Endothelial cell of umbilical vein (primary cell): ENCODE results near the gene INKA2. TPM values are rescaled to one million over a fixed set of nuclear protein-coding genes. Genes with fewer than 3 reads are reported as not detected.
A peak's percentile ranks its signal among the peaks of the same experiment; 100 is the strongest.

ENCODE experiments used
- BruUV-seq: library from RNA; stranded (reverse); fragments of 400-500 nt; replicated peaks from 2 replicates; lab custom pipeline; 2021; lab: Mats Ljungman, UMichigan
- CTCF ChIA-PET: fragments of 300-600, 350-600 bp; sonication (Branson Sonifier 250); formaldehyde crosslinking; loops from one replicate; lab custom pipeline; 2021; ENCODE audit warnings: antibody characterized with exemption, inconsistent platforms; lab: Charles Lee
- POLR2A ChIA-PET: fragments of 300-600, 350-600 bp; sonication (Branson Sonifier 250); formaldehyde crosslinking; loops from one replicate; lab custom pipeline; 2021; ENCODE audit warnings: antibody characterized with exemption, inconsistent platforms; lab: Charles Lee
- DNase-seq: peaks from one replicate; pipeline ENCODE4 v3.0.0-alpha.2; 2011; ENCODE audit warnings: low read depth, low spot score
- FAIRE-seq: peaks from 2 replicates; lab custom pipeline; 2011; peaks lifted over from hg19 to GRCh38; lab: Jason Lieb, UNC
- H2AFZ ChIP-seq: 2 replicates; pipeline ENCODE4 v1.6.0; 2012; ENCODE audit warnings: low read depth, low read length, control low read depth, inconsistent platforms
- H3K27ac ChIP-seq: 2 replicates; pipeline ENCODE4 v1.5.1; 2011; ENCODE audit warnings: low read depth, mild to moderate bottlenecking, control low read depth, low read length, moderate library complexity; ENCODE audit not compliant: insufficient read depth
- H3K27me3 ChIP-seq, 2 experiments: 2 replicates each; pipeline versions ENCODE4 v1.6.0 to v1.6.1; 2011; ENCODE audit warnings: low read length in 2 of 2, mixed read lengths in 1 of 2; ENCODE audit not compliant: control insufficient read depth in 2 of 2, insufficient read depth in 2 of 2
- H3K36me3 ChIP-seq, 2 experiments: 2 replicates in 1 of 2; 3 replicates in 1 of 2; pipeline ENCODE4 v1.5.1; 2011; ENCODE audit warnings: low read length in 2 of 2, mild to moderate bottlenecking in 1 of 2, moderate library complexity in 1 of 2; ENCODE audit not compliant: control insufficient read depth in 2 of 2, insufficient read depth in 2 of 2; ENCODE audit errors: extremely low read depth in 1 of 2
- H3K4me1 ChIP-seq: 3 replicates; pipeline ENCODE4 v1.5.1; 2011; ENCODE audit warnings: mild to moderate bottlenecking, low read length; ENCODE audit not compliant: control insufficient read depth, insufficient read depth; ENCODE audit errors: extremely low read depth
- H3K4me2 ChIP-seq: 2 replicates; pipeline ENCODE4 v1.6.1; 2011; ENCODE audit warnings: low read length, control low read depth, mixed read lengths; ENCODE audit not compliant: insufficient read depth
- H3K4me3 ChIP-seq, 3 experiments: fragments of 200-600 bp in 1 of 3; sonication (generic), shearing (Covaris generic) in 1 of 3; replicated peaks in 1 of 3; 2 replicates each; pipeline ENCODE4 v1.5.1; 2011 to 2016; ENCODE audit warnings: control low read depth in 3 of 3, low read length in 3 of 3, mild to moderate bottlenecking in 2 of 3, inconsistent platforms in 1 of 3, low read depth in 1 of 3, moderate library complexity in 1 of 3; ENCODE audit not compliant: insufficient read depth in 1 of 3
- H3K79me2 ChIP-seq: 2 replicates; pipeline ENCODE4 v1.6.0; 2012; ENCODE audit warnings: low read length, inconsistent platforms; ENCODE audit not compliant: control insufficient read depth, insufficient read depth
- H3K9ac ChIP-seq: replicated peaks from 2 replicates; pipeline ENCODE3; 2011; ENCODE audit warnings: low read length, control low read depth; ENCODE audit not compliant: insufficient read depth; ENCODE audit errors: extremely low read depth
- H3K9me1 ChIP-seq: replicated peaks from 3 replicates; pipeline ENCODE4 v1.6.0; 2011; ENCODE audit warnings: mild to moderate bottlenecking, low read length; ENCODE audit not compliant: control insufficient read depth, insufficient read depth; ENCODE audit errors: extremely low read depth
- H3K9me3 ChIP-seq: replicated peaks from 2 replicates; pipeline ENCODE4 v1.5.1; 2012; ENCODE audit warnings: low read length, inconsistent platforms; ENCODE audit not compliant: control insufficient read depth, insufficient read depth
- H4K20me1 ChIP-seq: replicated peaks from 2 replicates; pipeline ENCODE3; 2011; ENCODE audit warnings: mild to moderate bottlenecking, low read length; ENCODE audit not compliant: control insufficient read depth, insufficient read depth; ENCODE audit errors: extremely low read depth
- GATA2 ChIP-seq: IDR thresholded peaks from 2 replicates; pipeline ENCODE4 v1.7.0; 2011; ENCODE audit warnings: low read depth, mild to moderate bottlenecking, moderate library complexity, mixed read lengths, low read length; ENCODE audit not compliant: insufficient read length, insufficient read depth
- JUN ChIP-seq: IDR thresholded peaks from 2 replicates; pipeline ENCODE4 v1.6.1; 2011; ENCODE audit warnings: borderline replicate concordance, low read depth; ENCODE audit not compliant: insufficient read length, insufficient read depth
- POLR2A ChIP-seq: IDR thresholded peaks from 2 replicates; pipeline ENCODE4 v1.6.1; 2012; ENCODE audit warnings: low read depth, mild to moderate bottlenecking, control low read depth, low read length
- dilution Hi-C: fragments of 300-500 bp; cut with MboI; formaldehyde crosslinking; loops from one replicate; pipeline ENCODE4 v1.15.0; 2019; ENCODE audit warnings: low sequenced_read_pairs; ENCODE audit not compliant: extremely low pct_ligation_motif_present
- intact Hi-C: fragments of 100-400 bp; cut with micrococcal nuclease; formaldehyde crosslinking; loops from one replicate; pipeline ENCODE4 v1.10.0; 2022
- polyA plus RNA-seq, 4 experiments: library from polyadenylated mRNA; depleted of rRNA in 3 of 4; stranded (reverse) in 3 of 4; unstranded in 1 of 4; fragments of >200 nt; gene quantifications; 2 replicates each; pipeline versions ENCODE4 v1.2.1 to v1.2.3, GENCODE V29; 2011 to 2012; ENCODE audit warnings: missing spikeins in 1 of 4
- total RNA-seq: library from RNA; stranded (reverse); gene quantifications from 2 replicates; pipeline ENCODE4 v1.2.3, GENCODE V29; 2021

Gene INKA2
- total and polyA plus RNA-seq, 2 donors (not counting 3 experiments of a cell fraction or from before 2014, with no cell fraction given) = 2.4 to 7.8 TPM

- DNase-seq = no peak
- no peaks in the 10 kb centered on the region for H3K9me3 ChIP-seq
- FAIRE-seq = no peak
- no TSS peak for BruUV-seq
- no peak overlapping the region for H2AFZ ChIP-seq
- dilution Hi-C loops = no loop called here
- H3K79me2 ChIP-seq = peaks cover 17% of the 10 kb centered on the region
- H3K4me2 ChIP-seq = no peak overlapping the region
- intact Hi-C loops = no loop called here
- no peak overlapping the region for H3K4me3 ChIP-seq
- ChIA-PET POLR2A (no interaction called here), CTCF (interaction anchor here (1.0 to 5.4 kb wide), 15 partner anchors 12 to 738 kb away, joined by 3 to 125 read pairs (median 5); partner anchors contain the start of gene DDX20)
- H3K9me1 ChIP-seq = peaks cover 2% of the 10 kb centered on the region
- H3K27ac ChIP-seq = no peak overlapping the region
- H4K20me1 ChIP-seq = no peaks in the 10 kb centered on the region
- H3K27me3 ChIP-seq = no peaks in the 10 kb centered on the region
- H3K9ac ChIP-seq = no peak overlapping the region
- no peaks in the 10 kb centered on the region for H3K4me1 ChIP-seq
- no peak for TF ChIP-seq JUN
- TF ChIP-seq GATA2 = no peak
- H3K36me3 ChIP-seq = peaks cover 4 to 10% of the 10 kb centered on the region in 2 experiments
These were observed 28.8 kb upstream of the INKA2 start for GRCh38 chr1:111768023-111768422.

DNA sequence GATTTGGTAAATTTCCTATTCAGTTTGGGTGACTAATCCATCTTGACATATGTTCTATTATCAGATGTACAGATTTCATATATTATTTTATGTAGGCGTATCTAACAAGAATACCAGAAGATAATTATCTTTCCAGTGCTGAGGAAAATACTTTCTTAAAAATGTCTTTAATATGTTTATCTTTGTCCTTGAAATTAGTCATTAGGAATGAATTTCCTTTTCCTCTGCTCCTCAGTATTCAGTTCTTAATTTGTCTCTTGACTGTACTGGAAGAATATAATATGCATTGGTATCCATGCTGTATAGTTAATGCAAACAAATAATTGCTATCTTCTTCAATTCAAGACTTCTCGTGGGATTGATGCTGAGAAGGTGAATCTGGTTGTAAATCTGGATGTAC is 23.1 kb upstream of the INKA2 start:
- ChIA-PET POLR2A (no interaction called here), CTCF (interaction anchor here (1.2 to 2.7 kb wide), 4 partner anchors 41 to 280 kb away, joined by 3 to 26 read pairs (median 12); no protein-coding TSS in a partner anchor)
- Histone ChIP-seq H3K27me3 (no peaks in the 10 kb centered on the region), H3K4me3 (no peak overlapping the region), H3K9ac (peak overlapping the region; percentile 16), H3K9me3 (no peaks in the 10 kb centered on the region), H3K36me3 (peaks cover 4 to 20% of the 10 kb centered on the region in 2 experiments), H2AFZ (no peak overlapping the region), H3K27ac (peak overlapping the region; percentile 32), H3K4me1 (peaks cover 27% of the 10 kb centered on the region), H3K9me1 (no peaks in the 10 kb centered on the region), H3K79me2 (peaks cover 37% of the 10 kb centered on the region), H4K20me1 (no peaks in the 10 kb centered on the region), H3K4me2 (peak overlapping the region; percentile 67)
- dilution Hi-C loops = no loop called here
- intact Hi-C loops = no loop called here
- TF ChIP-seq POLR2A = no peak
- peak; percentile 50 for TF ChIP-seq GATA2
- no peak for FAIRE-seq
- no TSS peak for BruUV-seq
- peak; percentile 23 for DNase-seq
